GM21367 (cell line): ENCODE results near the gene SELENOM.

ENCODE experiments used
- ATAC-seq: cut with Tn5 transposase; IDR thresholded peaks from one replicate; pipeline ENCODE4 v1.9.1; 2021; ENCODE audit not compliant: unreplicated experiment

SELENOM gene

GRCh38 chr22:31107178-31107893 lies at the start of gene SELENOM:
SELENOM (minus strand) TSS chr22:31107568; CDS start chr22:31107505, 63 bp downstream.
- peak; percentile 64 for ATAC-seq

- ATAC-seq = no peak
Observed at GRCh38 chr22:31155422-31155821, 48.1 kb upstream of the SELENOM start.

DNA sequence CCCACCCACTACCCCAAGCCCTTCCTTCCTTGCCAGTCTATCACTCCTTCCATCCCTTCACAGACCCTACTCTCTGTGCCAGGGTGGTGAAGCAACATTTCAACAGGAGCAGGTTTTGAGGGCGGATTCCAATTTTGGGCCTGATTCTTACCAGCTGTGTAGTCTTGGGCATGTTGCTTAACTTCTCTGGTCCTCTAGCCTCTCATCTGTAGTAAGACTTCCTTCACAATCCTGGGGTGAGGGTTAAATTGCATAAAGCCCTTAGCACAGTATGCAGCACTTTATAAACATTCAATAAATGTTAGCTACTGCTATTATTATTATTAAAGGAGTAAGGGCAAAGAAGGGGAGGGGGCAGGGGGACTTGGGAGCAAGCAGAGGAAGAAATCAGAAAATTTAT lies 47.6 kb upstream of the SELENOM start:
- no peak for ATAC-seq

DNA sequence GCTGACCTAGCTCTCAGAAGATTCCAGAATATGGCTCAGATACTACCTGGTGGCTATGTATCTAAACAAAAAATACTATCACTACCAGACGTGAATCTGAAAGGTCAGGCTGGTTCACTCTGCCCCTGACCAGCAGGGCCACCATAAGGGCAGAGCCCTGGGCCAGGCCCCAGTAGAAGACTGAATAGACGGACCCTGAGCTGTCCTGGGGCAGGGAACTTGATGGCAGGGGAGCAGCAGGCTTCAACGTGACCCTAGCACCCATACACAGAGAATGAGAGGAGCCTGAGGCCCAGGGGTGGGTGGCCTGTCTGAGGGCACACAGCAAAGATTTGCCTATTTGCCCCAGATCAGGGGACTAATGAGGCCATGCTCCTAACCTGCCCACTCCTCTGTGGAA lies 46.0 kb upstream of the SELENOM start:
- no peak for ATAC-seq

- no peak for ATAC-seq
Observed at GRCh38 chr22:31151872-31152271, 44.5 kb upstream of the SELENOM start.

GRCh38 chr22:31150615-31151014 lies 43.2 kb upstream of the SELENOM start:
- ATAC-seq = no peak

DNA sequence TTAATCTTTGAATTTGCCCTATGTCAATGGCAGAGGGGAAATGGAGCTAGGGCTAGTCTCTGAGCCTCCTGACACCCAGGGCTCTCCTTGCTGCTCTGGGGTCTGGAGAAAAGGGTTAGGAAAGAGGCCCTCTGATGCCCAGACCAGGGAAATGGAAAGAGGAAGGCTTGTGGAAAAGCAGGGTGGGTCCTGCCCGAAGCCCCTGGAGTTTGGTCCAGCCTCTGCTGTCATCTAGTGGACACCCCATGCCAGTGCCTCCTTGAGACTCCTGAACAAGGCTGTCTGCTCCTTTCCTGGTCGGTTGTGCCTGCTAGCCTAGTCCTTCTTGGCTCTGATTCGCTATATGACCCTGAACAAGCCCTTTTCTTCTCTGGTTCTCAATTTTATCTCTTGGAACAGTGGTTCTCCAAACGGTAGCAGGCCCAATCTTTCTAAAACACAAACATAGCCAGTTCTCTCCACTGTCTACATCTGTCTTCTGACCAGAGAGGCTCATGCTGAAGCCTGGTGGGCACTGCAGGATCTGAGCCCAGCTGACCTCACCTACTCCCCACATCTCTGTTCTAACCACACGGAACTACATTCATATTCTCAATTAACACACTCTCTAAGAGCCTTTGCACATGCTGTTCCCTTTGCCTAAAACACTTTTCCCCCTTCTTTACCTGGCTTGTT lies 41.7 kb upstream of the SELENOM start:
- ATAC-seq = no peak

- no peak for ATAC-seq
Observed at GRCh38 chr22:31148488-31148887, 41.1 kb upstream of the SELENOM start.

- ATAC-seq = no peak
Observed at GRCh38 chr22:31144223-31144622, 36.9 kb upstream of the SELENOM start.

- ATAC-seq = no peak
Observed at GRCh38 chr22:31143537-31143936, 36.2 kb upstream of the SELENOM start.

DNA sequence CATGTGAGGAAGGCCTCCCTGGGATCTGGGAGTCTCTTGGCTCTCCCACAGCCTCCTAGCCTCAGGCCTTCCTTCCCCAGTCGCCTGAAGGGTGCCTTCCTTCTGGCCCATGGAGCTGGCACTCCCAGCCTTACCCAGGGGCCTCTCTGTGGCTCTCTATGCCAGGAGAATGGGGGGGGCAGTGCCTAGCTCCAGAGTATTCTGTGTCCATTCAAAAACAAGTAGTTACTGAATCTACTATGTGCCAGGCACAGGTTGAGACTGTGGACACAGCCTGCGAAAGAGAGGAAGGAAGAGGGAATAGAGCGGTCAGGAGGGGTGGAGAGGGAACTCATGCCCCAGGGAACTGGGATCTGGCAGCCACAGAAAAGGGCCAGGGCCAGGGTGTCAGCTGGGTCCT lies 35.7 kb upstream of the SELENOM start:
- ATAC-seq = no peak

DNA sequence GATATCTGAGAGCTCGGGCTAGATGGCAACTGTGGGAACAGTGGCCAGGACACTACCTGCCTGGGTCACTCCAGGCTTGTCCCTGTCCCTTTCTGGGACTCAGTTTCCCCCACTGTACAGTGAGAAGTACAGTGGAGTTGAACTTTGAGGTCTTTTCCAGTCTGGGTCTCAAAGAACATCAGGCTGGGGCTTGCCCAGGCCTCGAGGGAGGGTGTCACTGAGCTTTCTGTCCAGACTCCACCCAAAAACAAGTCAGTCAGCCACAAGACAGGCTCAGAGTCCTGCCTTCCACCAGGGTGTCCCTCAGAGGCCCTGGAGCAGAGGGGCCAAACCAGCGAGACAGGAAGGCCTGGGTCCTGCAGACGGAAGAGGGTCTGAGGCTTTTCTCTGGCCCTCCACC lies 34.9 kb upstream of the SELENOM start:
- no peak for ATAC-seq

DNA sequence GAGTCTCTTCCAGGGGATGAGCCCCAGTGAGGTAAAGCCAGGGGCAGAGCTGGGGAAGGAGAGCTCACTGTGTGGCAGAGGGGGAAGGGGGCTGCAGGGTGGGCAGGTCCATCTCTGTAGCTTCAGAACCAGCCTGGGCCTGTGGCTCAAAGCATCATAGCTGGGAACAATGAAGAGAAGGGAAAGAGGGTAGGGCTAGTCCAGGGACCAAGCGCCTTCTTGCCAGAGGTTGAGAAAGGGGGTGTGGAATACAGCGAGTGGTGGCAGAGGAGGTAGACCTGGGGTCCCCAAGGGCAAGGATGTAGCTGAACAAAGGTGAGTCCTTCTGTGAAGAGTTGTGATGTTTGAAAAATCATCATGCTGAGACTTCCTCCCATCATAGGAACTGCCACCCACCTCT lies 34.2 kb upstream of the SELENOM start:
- no peak for ATAC-seq

- ATAC-seq = no peak
Observed at GRCh38 chr22:31140746-31141145, 33.4 kb upstream of the SELENOM start.

DNA sequence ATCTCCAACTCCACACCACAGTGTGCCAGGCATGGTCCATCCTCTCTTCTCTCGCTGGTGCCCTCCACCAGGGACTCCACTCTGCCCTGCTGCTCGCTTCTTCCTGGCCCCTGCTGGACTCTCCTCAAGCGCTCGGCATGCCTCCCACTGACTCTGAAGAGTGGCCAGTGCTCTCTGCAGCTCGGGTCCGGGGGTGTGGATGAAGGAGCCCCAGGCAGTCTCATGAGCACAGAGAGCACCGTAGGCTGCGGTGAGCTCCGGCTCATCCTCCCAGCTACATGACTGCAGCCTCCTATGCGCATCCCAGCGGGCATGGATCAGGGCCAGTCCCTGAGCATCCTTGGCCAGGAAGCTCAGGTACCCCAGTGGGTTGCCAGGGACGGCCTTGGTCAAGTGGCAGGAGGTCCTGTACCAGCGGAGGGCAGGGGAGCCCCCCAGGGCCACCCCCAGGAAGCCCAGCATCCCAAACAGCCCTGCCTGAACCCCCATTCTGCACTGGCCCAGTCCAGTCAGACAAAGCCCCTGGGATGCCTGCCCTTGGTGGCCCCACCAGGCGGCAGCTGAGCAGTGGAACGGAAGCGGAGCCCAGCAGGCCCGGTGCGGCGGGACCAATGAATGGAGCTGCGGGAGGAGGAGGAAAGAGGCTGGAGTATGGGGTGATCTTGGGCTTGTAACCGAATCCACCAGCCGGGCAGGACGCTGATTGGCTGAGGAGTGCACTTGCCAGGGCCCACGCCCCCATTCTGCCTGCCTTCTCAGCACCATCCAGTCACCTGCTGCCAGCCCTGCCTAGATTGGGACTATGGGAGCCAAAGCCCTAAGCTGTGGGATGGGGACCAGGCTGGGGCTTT lies 32.7 kb upstream of the SELENOM start, which contains the start of gene PLA2G3:
Gene PLA2G3, minus strand, starts transcription at position 643 of the 851 bp plus-strand sequence. Its CDS starts 154 bp downstream, at position 489.
- no peak for ATAC-seq

DNA sequence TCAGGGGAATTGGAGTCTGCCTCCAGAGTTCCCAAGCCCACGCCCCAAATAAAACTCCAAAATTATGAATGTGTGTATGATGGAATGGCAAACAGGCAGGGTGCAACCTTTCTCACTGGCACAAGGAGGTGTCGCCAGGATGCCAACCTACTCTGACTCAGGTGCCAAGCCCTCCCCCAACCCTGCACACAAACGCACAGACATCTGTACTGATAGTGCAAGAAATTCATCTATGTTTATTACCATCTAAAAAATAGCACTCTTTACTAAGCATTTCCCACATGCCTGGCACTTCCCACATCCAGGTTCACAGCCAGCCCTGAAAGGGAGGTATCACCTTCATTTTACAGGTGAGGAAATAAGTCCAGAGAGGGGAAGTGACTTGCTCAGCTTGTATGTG lies 31.7 kb upstream of the SELENOM start:
- no peak for ATAC-seq

GRCh38 chr22:31138126-31138525 lies 30.8 kb upstream of the SELENOM start:
- no peak for ATAC-seq

DNA sequence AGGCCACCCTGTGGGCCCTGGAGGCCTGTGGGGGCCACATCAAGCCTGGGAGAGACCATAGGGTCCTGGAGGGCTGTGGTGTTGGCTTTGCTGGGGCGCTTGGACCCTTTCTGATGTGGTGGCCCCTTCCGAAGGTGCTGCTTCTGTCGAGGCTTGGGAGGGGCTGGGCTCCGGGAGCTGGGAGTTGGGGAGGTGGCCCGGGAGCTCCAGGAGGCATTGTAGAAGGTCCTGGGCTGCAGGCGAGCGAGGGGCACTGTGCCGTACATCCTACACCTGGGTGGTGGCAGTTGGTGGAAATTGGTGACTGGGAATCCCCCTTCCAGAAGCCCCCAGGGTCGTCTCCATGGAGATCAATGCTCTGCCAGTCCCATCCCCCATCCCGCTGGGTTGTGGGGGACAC lies 30.4 kb upstream of the SELENOM start:
- no peak for ATAC-seq

GRCh38 chr22:31136711-31137110 lies 29.3 kb upstream of the SELENOM start:
- no peak for ATAC-seq

DNA sequence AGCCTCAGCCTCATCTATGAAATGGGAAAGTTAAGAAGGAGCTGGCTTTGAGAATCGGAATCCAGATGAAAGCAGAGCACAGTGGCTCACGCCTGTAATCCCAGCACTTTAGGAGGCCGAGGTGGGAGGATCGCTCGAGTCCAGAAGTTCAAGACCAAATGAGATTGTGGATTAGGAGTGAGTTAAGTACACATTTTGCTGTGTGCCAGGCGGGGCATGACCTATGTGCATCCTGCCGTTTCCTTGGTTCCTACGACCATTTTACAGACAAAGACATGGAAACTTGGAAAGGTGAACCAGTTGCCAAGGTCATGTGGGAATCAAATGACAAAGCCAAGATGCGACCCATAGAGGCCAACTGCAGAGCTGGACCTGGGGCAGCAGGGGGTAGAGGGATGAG lies 28.8 kb upstream of the SELENOM start:
- ATAC-seq = no peak

- ATAC-seq = no peak
Observed at GRCh38 chr22:31135706-31136105, 28.3 kb upstream of the SELENOM start.

DNA sequence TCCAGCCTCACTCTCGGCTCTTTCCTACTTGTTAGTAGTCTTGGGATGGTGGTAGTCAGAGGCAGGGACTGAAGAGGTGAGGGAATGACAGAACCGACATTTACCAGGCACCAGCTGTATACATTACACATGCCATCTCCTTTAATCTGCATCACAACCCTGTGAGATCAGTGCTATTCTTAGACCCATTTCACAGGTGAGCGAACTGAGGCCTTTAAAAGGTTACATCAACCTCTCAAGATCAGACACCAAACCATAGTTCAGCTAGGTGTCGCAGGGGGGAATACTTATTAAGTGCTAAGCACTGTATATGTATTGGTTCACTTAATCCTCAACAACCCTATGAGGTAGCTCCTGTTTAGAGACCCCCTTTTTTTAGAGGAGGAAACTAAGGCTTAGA lies 27.3 kb upstream of the SELENOM start:
- no peak for ATAC-seq
